Heart left ventricle (tissue), 13 donors: Measurements from ENCODE around the gene CFAP43.

Experiments used
- POLR2A ChIP-seq, 2 donors: fragments of 450-650 bp; IDR thresholded peaks; one replicate each; pipeline ENCODE4 v1.6.1; 2017; ENCODE audit warnings: antibody characterized with exemption in 2 of 2, mild to moderate bottlenecking in 2 of 2, moderate library complexity in 2 of 2
- TF ChIP-seq, protein P1 (sequence below), 12 donors: fragments of 200-600 bp; sonication (generic) in 4 of 12; IDR thresholded peaks; one replicate each; pipeline versions ENCODE4 v1.5.0 to v1.8.0; 2018 to 2022; ENCODE audit warnings: antibody characterized with exemption in 12 of 12, mild to moderate bottlenecking in 5 of 12
- donor health status: ischemic (EF 13 %, LVEDD 7.1; RV severe dilation, severe dysfunction).
- donor health status: DM: no; HTN: yes; CAD: no.
- donor health status: DM: no; HTN: no; CAD: no.
- donor health status: ischemic (EF 25% LVEDD 6.9; RV normal size, moderate dysfunction).
- donor health status: ischemic (EF 25% LVEDD 5.7; RV mildly dilated, moderate dysfunction).
- donor health status: ischemic (EF 35%, LVEDD 5.7; RV mildly dilated, moderate dysfunction).
- donor health status: nonischemic (EF 11% LVEDD 7.7; RV severe dilation, severe dysfunction).
- donor health status: DM: yes; HTN: yes; CAD: no.
- donor health status: PGD.
- donor health status: ischemic (EF 29% LVEDD 5.4; RV normal size, mild dysfunction).
- donor health status: nonischemic (EF 23%, LVEDD 6.1; RV moderate dilation, normal function).

DNA sequence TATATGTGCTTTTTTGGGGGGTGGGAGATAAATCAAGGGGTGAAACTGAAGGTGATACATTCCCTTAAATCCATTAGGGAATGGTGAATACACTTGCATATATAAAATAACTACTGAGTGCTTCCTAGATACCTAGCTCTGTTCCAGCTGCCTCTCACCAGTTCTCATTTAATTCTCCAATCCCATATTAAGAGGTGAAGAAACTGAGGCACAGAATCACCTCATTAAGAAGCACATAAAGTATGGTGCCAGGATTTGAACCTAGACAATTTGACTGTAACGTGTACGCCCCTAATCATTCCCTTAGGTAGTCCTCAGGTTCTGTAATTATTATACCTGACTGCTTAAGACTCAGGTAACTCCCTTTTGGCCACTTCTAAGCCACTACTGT, 111.7 kb downstream of the CFAP43 start:
- TF ChIP-seq, protein P1, sequence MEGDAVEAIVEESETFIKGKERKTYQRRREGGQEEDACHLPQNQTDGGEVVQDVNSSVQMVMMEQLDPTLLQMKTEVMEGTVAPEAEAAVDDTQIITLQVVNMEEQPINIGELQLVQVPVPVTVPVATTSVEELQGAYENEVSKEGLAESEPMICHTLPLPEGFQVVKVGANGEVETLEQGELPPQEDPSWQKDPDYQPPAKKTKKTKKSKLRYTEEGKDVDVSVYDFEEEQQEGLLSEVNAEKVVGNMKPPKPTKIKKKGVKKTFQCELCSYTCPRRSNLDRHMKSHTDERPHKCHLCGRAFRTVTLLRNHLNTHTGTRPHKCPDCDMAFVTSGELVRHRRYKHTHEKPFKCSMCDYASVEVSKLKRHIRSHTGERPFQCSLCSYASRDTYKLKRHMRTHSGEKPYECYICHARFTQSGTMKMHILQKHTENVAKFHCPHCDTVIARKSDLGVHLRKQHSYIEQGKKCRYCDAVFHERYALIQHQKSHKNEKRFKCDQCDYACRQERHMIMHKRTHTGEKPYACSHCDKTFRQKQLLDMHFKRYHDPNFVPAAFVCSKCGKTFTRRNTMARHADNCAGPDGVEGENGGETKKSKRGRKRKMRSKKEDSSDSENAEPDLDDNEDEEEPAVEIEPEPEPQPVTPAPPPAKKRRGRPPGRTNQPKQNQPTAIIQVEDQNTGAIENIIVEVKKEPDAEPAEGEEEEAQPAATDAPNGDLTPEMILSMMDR (IDR thresholded peaks at IDR 0.05): no peak
- TF ChIP-seq POLR2A (IDR thresholded peaks at IDR 0.05): no peak
